Adrenal gland (tissue), 5 donors: ENCODE measurements around the gene ZNF132.

Source experiments
- CTCF ChIP-seq, 6 experiments: fragments of 450-650 bp in 4 of 6; fragments of 200-600 bp in 2 of 6; sonication (generic) in 1 of 6; IDR thresholded peaks; 1 replicate in 5 of 6; 2 replicates in 1 of 6; pipeline versions ENCODE4 v1.5.1 to v1.8.0; 2016 to 2021; ENCODE audit warnings: antibody characterized with exemption in 6 of 6, mild to moderate bottlenecking in 2 of 6, moderate library complexity in 1 of 6
- POLR2A ChIP-seq, 2 donors: fragments of 450-650 bp; IDR thresholded peaks; one replicate each; pipeline ENCODE4 v1.6.1; 2017; ENCODE audit warnings: antibody characterized with exemption in 2 of 2, mild to moderate bottlenecking in 2 of 2, moderate library complexity in 1 of 2
- donor health status: DM: no; HTN: no; CAD: no.

DNA sequence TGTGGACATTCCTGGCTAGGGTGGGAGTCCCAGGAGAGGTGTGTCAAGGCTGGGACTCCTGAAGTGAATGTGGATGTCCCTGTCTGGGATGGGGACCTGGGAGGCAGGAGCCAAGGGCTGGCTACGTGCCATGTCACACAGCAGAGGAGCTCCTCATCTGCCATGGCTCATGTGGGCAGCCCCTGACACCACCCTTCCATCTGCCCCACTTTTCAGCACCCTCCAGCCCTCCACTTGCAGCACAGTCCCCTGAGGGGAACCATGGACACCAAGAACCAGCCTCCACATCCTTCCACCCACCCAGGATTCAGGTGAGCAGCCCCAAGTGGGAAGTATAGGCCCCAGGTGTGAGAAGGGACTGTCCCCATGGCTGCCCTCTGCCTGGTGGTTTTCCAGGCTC, 37.9 kb upstream of the ZNF132 start:
- TF ChIP-seq POLR2A (IDR thresholded peaks at IDR 0.05): no peak
- no peak for TF ChIP-seq CTCF (IDR thresholded peaks at IDR 0.05)
